Measurements from ENCODE around the gene THBS2. TPM values are rescaled to one million over a fixed set of nuclear protein-coding genes. Genes with fewer than 3 reads are reported as not detected.
"Not testable (repeated sequence)": the region's sequence is repeated elsewhere in the genome, so short reads cannot be mapped to it uniquely, and the experiment has no call there.

THBS2 gene
- polyA plus RNA-seq (ENCODE audit: insufficient read length), result 33.9 TPM

DNA sequence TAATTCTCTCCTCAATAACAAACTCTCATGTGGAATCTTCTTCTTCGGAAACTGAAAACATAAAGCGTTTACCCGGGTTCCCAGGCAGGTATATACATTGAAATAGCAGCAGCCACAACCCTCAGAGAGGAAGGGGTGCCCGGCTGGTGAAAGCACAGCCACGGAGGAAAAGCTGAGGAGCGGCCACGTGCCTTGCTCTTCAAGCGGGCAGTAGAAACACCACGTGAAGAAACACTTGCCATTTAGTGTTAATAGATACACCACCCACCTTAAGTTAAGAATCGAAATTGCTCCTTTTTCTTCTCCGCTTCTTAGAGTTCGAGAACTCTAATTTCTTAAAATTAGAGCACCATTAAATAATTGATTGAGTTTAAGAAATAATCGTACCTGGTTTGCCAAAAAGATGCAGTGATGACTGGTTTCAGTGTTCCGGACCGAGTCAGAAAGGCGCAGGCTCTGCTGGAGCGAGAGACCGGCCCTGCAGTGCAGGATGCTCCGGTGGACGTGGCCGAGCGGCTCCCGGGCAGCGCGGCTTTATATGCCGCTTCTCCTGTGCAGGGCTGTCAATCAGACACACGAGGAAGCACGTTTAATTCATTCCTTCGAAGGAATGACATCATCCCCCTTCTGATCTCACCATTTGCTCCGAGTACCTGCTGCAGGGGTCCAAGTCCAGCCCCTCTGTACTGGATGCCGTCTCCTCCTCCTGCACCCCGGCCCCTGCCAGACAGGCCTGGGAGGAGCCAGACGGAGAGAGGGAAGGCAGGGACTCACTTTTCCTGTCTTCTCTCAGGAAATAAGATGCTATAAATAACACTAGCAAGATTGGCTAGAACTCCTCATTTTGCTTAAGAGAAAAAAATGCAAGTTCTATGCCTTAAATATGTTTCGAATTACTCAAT, at the start of gene THBS2:
THBS2 (minus strand) TSS at position 510 of the 902 bp plus-strand sequence. CDS start 3,062 bp downstream, outside the sequence.
- peak; percentile 92 for DNase-seq (ENCODE audit: low read depth)

DNA sequence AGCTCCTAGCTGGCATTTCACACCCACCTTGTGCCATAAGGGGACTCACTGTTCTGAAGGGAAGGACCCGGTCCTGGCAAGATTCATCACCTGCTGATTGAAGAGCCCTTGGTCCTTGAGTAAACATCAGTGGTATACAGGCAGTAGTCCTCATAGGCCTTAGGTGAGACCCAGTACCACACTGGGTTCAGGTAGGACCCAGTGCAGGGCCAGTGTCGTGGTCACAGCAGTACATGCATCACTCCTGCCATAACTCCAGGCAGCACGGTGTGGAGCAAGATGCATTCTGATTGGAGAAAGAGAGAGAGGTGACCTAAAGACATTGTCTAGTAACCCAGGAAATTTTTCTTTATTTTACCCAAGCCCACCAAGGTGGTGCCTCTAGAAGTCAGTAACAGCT, 49.1 kb upstream of the THBS2 start:
- DNase-seq (ENCODE audit: low read depth), result no peak

DNA sequence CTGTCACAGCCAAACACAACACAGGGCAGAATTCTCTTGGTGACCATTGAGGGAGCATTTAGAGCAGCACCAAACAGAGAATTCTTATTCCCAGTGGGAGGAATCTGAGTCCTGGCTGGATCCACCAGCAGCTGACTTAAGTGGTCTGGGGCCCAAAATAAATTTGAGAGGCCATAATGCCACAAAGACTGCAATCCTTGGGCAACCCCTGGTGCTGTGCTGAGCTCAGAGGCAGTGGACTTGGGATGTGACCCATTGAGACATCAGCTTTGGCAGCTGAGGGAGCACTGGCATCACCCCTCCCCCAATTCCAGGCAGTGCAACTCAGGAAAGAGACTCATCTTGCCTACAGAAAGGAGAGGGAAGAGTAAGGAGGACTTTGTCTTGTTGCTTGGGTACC, 48.6 kb upstream of the THBS2 start:
- no peak for DNase-seq (ENCODE audit: low read depth)

DNA sequence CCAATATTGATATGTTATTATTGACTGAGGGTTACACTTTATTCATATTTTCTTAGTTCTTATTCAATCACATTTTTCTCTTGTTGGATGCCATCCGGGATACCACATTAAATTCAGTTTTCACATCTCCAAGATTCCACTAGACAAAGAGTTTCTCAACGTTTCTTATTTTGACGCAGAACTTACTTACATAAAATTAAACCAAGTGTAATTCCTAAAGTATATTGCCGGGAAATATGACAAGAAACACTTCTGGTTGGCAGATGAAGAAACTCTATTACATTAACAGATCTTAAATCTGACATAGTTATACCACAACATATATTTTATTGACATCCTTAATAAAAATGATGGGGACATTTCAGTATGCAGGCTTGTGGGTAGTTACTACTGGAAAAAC, 47.3 kb upstream of the THBS2 start:
- DNase-seq (ENCODE audit: low read depth), result no peak

DNA sequence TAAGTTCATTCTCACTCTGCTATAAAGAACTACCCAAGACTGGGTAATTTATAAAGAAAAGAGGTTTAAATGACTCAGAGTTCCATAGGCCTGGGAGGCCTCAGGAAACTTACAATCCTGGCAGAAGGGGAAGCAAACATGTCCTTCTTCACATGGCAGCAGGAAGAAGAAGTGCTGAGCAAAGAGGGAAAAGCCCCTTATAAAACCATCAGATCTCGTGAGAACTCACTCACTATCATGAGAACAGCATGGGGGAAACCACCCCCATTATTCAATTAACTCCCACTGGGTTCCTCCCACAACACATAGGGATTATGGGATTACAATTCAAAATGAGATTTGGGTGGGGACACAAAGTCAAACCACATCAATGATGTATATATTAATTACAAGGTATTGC, 45.0 kb upstream of the THBS2 start:
- DNase-seq (ENCODE audit: low read depth), result not testable (repeated sequence)

DNA sequence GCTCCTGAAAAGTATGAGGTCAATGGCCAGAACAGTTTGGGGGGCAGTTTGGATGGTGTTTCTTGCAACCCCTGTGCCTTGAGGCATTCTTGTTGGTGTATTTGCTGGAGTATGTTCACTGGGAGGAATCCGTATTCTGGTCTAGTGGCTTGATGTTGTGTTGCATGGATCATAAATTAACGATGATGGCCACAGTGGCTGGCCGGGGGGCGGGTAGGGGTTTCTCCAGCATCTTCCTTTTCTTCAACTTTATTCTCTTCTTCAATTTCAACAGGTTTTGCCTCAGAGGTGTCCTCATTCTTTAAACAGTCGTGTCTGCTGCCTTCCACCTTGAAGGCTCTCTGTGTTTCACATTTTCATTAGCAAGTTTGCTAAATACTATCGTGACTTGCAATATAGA, 43.0 kb upstream of the THBS2 start:
- DNase-seq (ENCODE audit: low read depth), result no peak

DNA sequence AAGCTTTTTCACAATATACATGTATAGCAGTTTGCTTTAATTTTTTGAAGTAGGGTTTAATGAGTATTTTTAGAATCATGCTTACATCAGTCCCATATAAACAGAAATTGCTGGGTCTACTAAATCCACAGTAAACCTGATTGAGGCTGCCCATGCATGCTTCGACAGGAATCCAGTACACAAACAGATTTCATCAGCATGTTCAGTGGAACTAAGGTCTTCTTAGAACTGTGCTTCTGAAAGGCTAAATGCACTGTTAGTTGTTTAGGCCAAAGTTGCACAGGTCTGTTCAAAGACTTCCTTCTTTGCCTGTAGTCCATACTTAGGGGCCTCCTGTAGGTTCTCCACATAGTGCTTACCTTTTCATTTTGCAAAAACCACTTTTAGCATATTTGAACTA, 42.5 kb upstream of the THBS2 start:
- no peak for DNase-seq (ENCODE audit: low read depth)

DNA sequence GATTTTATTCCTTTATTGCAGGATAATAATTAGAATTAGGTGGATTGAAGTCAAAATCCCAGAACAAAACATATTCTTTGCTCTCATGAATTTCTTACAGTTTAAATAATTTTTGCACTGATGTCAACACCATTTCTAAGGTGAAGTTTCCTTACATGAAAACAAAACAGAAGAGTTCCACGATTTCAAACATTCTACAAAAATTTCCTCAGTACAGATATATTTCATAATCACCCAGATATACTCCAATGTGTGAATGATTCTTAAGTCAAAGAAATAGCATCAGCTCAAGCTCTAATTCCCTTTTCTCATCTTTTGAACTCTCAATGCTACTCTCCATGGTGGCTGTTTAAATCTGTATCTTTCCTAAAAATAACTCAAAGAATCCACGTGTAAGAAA, 39.5 kb upstream of the THBS2 start:
- no peak for DNase-seq (ENCODE audit: low read depth)

DNA sequence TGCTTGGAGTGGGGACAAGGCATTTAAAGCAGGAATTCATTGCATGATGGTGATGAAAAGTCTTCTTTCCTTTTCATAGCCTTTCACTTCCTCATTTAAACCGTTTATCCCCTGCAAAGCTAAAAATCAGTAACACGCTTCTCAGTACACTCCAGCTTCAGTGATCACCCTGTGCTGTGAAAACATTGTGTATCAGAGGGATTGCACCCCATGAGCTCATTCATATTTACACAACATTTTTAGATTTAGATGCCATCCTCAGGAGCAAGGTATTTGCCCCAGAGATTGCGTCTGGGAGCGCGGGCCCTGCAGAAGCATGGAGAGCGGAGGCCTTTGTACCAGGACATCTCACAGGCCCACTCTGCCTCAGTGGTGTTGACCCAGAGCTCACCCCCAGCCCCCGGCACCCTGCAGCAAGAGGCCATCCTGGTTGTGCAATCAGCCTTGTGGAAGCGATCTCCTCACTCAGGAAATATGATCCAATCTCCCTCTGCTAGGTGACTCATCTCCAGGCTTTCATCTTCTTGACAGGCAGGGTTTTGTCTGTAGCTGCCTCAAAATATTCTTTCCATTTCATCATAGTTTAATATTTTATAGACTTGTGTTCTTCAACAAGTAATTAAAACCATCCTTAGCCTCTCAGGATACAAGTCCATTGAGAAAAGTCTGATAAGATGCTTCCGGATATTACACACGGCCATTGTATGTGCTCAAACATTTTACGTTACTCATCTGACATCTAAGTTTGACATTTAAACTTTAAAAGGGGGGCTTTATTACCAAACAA, 38.9 kb upstream of the THBS2 start:
- DNase-seq (ENCODE audit: low read depth), result no peak

DNA sequence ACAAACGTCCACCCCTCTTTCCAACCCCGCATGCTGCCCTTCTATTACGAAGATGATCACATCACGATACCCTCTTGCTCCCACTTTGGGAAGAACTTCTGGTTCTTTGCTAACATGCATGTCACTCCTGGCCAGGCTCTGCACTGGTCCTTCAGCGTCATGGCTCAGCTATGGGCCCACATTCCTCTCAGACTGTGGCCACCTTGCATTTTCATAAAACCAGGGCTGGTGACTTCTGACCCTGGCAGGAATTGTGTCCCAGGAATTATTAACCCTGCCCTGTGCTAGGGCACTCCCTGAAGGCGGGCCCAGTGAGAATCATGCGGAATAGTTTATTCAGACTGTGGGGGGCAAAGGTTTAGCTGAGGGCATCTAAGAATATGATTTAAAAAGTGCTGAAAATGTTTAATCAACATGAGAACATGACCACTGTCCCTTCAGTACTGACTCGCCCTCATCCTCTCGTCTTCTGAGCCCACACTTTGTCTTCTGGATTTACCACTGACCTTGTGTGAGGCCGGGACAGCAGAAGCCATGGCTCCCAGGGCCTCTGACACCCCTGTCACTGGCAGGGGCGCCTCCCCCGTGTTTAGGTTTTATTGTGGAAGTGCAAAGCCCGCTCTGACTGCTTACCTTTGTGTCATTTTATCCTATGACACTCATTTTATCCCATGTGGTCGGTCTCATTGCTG, 38.1 kb upstream of the THBS2 start:
- no peak for DNase-seq (ENCODE audit: low read depth)

DNA sequence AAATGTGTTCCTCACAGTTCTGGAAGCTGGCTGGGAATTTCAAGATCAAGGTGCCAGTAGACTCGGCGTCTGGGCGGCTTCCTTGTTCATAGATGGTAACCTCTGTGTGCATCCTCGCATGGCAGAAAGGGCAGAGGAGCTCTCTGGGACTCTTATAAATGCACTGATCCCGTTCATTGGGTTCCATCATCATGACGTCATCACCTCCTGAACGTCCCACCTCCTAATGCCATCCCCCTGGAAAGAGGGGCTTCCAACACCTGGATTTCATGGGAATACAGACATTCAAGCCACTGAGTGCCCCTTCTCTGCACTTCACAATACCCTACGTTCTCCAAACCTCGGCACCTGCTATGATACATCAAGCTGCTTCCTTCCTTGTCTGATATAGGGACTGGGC, 37.5 kb upstream of the THBS2 start:
- no peak for DNase-seq (ENCODE audit: low read depth)

DNA sequence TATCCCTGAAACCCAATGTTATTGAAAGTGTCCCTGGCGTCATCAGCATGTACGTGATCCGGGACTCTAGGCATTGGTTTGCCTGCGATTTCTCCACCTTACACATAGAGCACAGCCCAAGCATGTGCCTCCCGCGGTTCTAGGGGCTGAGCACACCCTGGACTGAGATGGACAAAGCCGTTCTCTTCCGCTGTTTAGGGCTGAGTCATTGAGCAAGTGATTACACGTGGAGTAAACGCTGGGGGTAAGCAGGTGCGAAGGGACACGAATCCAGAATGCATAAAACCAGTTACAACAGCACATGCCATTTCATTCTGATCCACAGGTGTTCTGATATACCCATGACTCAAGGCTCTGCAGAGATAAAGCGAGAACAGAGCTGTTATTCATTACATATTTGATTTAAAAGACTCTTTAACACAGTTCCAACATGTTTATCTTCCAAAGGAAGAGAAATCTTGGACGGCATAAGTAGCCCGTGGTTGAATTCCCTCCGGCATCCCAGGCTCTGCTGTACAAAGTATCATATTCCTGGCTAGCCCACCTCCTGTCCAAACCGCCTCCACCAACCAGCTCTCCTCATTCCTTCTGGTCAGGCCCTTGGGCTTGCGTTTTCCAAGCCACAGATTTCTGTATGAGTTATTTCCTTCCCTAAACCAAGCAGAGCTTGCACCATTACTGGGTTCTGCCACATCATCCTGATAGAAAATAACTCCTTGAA, 36.1 kb upstream of the THBS2 start:
- DNase-seq (ENCODE audit: low read depth), result peak; percentile 55

DNA sequence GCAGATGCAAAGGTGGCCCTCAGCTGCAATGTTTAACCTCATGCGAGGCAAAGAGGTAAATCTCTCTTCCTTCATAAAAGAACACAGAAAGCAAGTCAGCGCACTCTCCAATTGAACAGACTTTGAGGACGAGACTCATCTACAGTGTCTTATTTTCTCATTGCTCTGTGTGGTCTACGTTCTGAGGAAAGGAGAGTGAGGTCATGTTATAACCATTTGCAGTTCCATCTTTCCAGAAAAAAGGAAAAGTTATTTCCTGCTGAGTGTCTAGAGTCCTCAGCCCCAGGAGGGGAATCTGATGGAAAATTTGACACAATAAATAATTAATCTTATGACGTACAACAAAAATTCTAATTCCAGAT, 35.6 kb upstream of the THBS2 start:
- DNase-seq (ENCODE audit: low read depth), result no peak

DNA sequence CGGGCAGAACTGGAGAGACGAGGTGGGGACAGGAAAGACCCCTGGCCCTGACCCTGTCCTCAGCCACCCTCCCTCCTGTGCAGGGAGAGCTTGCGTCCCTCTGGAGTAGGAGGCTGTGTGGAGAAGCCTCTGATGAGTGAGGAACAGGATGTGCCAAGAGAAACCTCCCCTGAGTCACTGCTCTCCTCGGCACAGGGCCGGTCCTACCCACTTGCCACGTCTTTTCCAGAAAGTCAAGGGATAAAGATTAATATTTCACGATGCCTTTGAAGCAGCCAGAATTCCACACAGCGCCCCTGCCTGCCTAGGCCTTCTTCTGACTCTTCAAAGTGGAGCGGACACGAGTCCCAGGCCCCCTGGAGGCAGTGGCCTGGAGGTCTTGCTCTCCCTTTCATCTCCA, 34.9 kb upstream of the THBS2 start:
- DNase-seq (ENCODE audit: low read depth), result no peak

DNA sequence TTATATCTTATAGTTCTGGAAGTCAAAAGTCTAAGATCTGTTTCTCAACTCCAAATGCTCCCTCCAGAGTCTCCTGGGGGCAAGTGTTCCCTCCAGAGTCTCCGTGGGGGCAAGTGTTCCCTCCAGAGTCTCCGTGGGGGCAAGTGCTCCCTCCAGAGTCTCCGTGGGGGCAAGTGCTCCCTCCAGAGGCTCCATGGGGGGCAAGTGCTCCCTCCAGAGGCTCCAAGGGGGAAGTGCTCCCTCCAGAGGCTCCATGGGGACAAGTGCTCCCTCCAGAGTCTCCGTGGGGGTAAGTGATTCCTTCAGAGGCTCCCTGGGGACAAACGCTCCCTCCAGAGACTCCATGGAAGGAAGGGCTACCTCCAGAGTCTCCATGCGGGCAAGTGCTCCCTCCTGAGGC, 34.0 kb upstream of the THBS2 start:
- no peak for DNase-seq (ENCODE audit: low read depth)

DNA sequence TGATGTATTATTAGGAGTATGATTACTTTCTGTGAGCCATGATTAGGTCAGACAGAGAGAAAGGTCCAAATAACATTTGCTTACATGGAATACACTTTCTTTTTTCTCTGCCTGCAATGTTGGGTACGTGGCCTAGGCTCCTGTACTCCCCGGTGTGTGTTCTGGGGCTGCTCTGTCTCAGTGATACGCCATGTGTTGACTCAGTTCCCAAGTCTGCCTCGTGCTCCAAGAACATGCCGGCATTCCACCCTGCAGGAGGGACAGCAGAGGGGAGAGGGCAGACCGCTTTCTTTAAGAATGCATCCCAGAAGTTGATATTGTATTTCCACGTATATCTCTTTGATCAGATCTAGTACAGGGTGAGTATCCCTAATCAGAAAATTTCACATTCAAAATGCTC, 33.3 kb upstream of the THBS2 start:
- DNase-seq (ENCODE audit: low read depth), result no peak

DNA sequence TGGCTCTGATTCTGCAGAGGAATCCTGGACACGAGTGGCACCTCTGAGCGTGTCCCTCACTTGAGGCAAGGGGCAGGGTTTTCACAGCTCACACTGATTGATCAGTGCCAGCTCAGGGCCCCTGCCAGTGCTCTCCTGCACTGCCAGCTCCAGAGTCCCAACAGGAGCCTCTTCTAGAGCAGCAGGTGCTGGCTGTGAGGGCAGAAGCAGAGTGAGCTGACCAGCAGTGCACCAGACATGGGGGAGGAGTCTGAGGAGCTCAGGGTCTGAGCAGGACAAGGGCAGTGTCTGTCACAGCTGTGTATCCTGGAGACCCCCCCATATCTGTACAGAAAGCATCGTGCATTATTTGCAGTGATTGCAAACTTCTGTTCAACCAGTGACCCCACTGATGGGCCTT, 31.5 kb upstream of the THBS2 start:
- DNase-seq (ENCODE audit: low read depth), result no peak

DNA sequence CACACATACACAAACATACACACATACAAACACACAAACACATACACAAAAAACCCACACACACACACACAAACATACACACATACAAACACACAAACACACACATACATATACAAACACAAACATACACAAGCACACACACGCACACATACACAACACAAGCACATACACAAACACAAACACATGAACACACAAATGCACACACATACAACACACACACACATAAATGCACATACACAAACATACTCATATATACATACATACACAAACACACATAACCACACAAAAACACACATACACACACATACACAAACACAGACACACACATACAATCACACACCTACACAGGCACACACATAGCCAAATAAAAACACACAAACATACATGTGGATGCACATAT, 30.3 kb upstream of the THBS2 start:
- no peak for DNase-seq (ENCODE audit: low read depth)

DNA sequence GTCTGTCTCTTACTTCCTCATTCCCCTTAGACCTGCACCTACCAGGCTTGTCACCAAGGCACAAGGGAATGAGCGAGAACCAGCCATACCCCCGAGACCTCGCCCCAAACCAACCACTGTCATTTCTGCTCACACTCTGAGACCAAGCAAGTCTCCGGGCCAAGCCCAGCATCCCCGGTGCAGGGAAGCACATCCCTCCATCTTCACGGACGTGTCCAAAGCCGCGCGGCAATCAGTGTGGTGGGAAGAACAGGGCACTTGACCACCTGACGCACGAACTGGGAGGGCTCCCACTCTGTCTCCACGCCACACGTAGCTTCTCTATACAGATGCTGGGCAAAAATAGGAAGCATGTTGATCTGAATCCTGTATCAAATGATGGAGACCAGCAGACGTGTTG, 28.4 kb upstream of the THBS2 start:
- no peak for DNase-seq (ENCODE audit: low read depth)

DNA sequence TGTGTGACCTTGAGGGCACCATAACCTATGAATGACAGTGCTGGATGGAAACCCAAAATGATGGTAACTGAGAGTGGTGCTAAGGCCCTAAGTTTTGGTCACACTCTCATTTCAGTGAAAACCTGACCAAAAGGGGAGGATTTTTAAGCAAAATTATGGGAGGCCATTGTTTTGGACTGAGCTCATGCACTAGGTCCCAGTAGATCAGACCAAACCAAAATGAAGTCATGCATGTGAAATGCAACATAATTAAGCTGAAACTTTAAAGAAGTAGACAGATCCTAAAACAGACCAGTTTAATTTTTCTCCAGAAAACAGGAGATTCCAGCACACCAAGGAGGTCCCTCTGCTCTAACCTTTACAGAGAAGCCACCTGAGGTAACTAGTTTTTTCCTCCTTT, 24.0 kb upstream of the THBS2 start:
- DNase-seq (ENCODE audit: low read depth), result no peak

DNA sequence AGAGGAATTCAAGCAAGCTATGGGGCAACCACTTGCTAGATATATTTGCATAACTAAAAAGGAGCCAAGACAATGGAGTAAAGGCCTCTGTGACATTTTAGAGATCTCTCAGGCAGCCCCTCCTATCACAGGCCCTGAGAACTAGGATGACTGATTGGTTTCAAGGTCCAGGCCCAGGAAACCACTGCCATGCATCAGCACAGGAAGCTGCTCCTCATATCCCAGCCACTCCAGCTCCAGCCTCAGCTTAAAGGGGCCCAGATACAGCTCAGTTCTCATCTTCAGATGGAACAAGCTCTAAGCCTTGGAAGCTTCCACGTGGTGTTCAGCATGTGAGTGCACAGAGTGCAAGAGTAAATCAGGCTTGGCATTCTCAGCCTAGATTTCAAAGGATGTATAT, 21.1 kb upstream of the THBS2 start:
- DNase-seq (ENCODE audit: low read depth), result no peak

DNA sequence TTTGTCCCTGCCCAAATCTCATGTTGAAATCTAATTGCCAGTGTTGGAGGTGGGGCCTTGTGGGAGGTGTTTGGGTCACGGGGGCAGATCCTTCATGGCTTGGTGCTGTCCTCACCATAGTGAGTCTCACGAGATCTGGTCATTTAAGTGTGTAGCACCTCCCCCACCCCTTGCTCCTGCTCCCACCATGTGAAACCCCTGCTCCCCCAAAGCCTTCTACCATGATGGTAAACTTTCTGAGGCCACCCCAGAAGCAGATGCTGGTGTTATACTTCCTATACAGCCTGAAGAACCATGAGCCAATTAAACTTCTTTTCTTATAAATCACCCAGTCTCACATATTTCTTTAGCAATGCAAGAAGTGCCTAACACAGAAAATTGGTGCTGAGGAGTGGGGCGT, 19.9 kb upstream of the THBS2 start:
- DNase-seq (ENCODE audit: low read depth), result no peak

Measured in forelimb muscle (tissue), 1 donor.